AG09309 (cell line): ENCODE measurements around the gene NR2F2.

Experiments
- DNase-seq: peaks from one replicate; pipeline ENCODE4 v3.0.0-alpha.2; 2010; ENCODE audit warnings: low read depth
- H3K4me3 ChIP-seq: 2 replicates; pipeline ENCODE4 v1.5.1; 2011; ENCODE audit warnings: mild to moderate bottlenecking, low read depth, low read length, moderate library complexity; ENCODE audit not compliant: control insufficient read depth
- CTCF ChIP-seq: IDR thresholded peaks from 2 replicates; pipeline ENCODE4 v1.5.1; 2011; ENCODE audit warnings: mild to moderate bottlenecking, low read depth, low read length, inconsistent platforms; ENCODE audit not compliant: insufficient read depth, control insufficient read depth; ENCODE audit errors: missing control alignments

The NR2F2 gene

GRCh38 chr15:96314518-96314917 lies 16.0 kb upstream of the NR2F2 start:
- H3K4me3 ChIP-seq, result no peak overlapping the region
- TF ChIP-seq CTCF, result no peak
- DNase-seq, result no peak

- no peak for TF ChIP-seq CTCF
- no peak for DNase-seq
- H3K4me3 ChIP-seq, result no peak overlapping the region
Observed at GRCh38 chr15:96314963-96315362, 15.5 kb upstream of the NR2F2 start.

- no peak overlapping the region for H3K4me3 ChIP-seq
- DNase-seq, result no peak
- no peak for TF ChIP-seq CTCF
Observed at GRCh38 chr15:96316953-96317629, 13.4 kb upstream of the NR2F2 start.

- no peak for TF ChIP-seq CTCF
- H3K4me3 ChIP-seq, result no peak overlapping the region
- no peak for DNase-seq
Observed at GRCh38 chr15:96320107-96320506, 10.4 kb upstream of the NR2F2 start.

GRCh38 chr15:96320703-96321638 lies 9.5 kb upstream of the NR2F2 start:
- DNase-seq, result no peak
- TF ChIP-seq CTCF, result no peak
- peak overlapping the region; percentile 24 for H3K4me3 ChIP-seq

GRCh38 chr15:96321639-96322535 lies 8.6 kb upstream of the NR2F2 start:
- no peak for TF ChIP-seq CTCF
- H3K4me3 ChIP-seq, result peak overlapping the region; percentile 24
- DNase-seq, result no peak
